Superior temporal gyrus (tissue), 1 donor: ENCODE results near the gene SCN8A.

ENCODE experiments used
- DNase-seq: peaks from one replicate; pipeline ENCODE4 v3.0.0-alpha.2; 2016; ENCODE audit errors: extremely low spot score

SCN8A gene

GRCh38 chr12:51850081-51850964 is 259.3 kb downstream of the SCN8A start:
- DNase-seq = no peak

GRCh38 chr12:51850965-51851299 is 259.9 kb downstream of the SCN8A start:
- DNase-seq = no peak

GRCh38 chr12:51851413-51852124 is 260.5 kb downstream of the SCN8A start:
- DNase-seq = no peak

- no peak for DNase-seq
Measured at GRCh38 chr12:51852404-51853137, 261.5 kb downstream of the SCN8A start.

GRCh38 chr12:51855586-51856428 is 264.8 kb downstream of the SCN8A start:
- no peak for DNase-seq

- no peak for DNase-seq
Measured at GRCh38 chr12:51860986-51861385, 270.0 kb downstream of the SCN8A start.
